Thyroid gland (tissue), 4 donors: ENCODE measurements around the gene ATG5.

Source experiments
- POLR2A ChIP-seq, 2 donors: fragments of 450-650 bp; IDR thresholded peaks; one replicate each; pipeline ENCODE4 v1.6.1; 2017; ENCODE audit warnings: antibody characterized with exemption in 2 of 2, mild to moderate bottlenecking in 2 of 2, moderate library complexity in 1 of 2
- TF ChIP-seq, protein P1 (sequence below), 6 experiments: fragments of 200-600 bp in 3 of 6; fragments of 450-650 bp in 3 of 6; sonication (generic) in 3 of 6; IDR thresholded peaks; one replicate each; pipeline ENCODE4 v1.5.1; 2016 to 2019; ENCODE audit warnings: antibody characterized with exemption in 6 of 6, mild to moderate bottlenecking in 2 of 6, inconsistent platforms in 1 of 6, moderate library complexity in 1 of 6

DNA sequence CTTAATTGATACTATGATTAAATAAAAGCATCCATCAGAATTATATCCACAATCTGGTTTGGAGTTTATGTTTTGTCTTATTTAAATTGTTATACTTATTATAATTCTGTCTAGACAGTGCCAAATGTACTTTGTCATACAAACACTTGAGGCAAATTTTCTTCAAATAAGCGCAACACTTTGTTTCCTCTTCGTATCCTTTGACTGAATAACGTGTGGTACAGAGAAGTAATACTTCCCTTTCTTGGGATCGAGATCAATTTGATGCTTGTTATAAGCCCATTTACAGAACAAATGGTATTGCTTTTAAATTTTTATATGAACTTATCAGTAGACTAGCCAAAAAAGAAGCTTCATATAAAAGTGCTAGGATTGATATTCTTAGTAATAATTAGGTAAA is 111.0 kb downstream of the ATG5 start:
- TF ChIP-seq, protein P1, sequence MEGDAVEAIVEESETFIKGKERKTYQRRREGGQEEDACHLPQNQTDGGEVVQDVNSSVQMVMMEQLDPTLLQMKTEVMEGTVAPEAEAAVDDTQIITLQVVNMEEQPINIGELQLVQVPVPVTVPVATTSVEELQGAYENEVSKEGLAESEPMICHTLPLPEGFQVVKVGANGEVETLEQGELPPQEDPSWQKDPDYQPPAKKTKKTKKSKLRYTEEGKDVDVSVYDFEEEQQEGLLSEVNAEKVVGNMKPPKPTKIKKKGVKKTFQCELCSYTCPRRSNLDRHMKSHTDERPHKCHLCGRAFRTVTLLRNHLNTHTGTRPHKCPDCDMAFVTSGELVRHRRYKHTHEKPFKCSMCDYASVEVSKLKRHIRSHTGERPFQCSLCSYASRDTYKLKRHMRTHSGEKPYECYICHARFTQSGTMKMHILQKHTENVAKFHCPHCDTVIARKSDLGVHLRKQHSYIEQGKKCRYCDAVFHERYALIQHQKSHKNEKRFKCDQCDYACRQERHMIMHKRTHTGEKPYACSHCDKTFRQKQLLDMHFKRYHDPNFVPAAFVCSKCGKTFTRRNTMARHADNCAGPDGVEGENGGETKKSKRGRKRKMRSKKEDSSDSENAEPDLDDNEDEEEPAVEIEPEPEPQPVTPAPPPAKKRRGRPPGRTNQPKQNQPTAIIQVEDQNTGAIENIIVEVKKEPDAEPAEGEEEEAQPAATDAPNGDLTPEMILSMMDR (IDR thresholded peaks at IDR 0.05) = no peak
- no peak for TF ChIP-seq POLR2A (IDR thresholded peaks at IDR 0.05)
